NCI-H524 treated with DMSO at 0.1 percent for 48 hours (cell line): ENCODE data around the gene PTPN2.
"Not testable (repeated sequence)": the region's sequence is repeated elsewhere in the genome, so short reads cannot be mapped to it uniquely, and the experiment has no call there.

ENCODE experiments used
- DNase-seq: peaks from one replicate; lab custom pipeline; 2025; lab: John Stamatoyannopoulos, UW

PTPN2 gene

GRCh38 chr18:12891561-12891960, 7.5 kb upstream of the PTPN2 start:
- no peak for DNase-seq

- no peak for DNase-seq
These were observed 6.9 kb upstream of the PTPN2 start for GRCh38 chr18:12890964-12891363.

- peak; percentile 18 for DNase-seq
These were observed 2.6 kb upstream of the PTPN2 start for GRCh38 chr18:12886498-12887126.

DNA sequence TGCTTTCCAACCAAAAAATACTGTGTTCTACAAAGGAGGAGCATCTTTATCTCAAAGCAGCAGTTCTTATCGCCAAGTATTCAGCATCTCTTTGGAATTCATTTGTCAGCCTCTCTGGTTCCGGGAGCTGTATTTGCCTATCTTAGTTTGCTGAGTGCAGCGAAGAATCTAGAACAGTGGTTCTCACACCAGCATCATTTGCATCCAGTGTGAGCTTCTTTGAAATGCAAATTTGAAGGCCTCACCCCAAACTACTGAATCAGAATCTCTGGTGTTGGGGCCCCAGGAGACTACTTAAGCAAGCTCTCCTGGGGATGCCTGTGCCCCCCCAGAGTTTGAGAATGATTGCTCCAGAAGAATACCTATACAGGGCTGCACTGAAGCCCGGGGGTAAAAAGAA, 1.5 kb upstream of the PTPN2 start:
- no peak for DNase-seq

DNA sequence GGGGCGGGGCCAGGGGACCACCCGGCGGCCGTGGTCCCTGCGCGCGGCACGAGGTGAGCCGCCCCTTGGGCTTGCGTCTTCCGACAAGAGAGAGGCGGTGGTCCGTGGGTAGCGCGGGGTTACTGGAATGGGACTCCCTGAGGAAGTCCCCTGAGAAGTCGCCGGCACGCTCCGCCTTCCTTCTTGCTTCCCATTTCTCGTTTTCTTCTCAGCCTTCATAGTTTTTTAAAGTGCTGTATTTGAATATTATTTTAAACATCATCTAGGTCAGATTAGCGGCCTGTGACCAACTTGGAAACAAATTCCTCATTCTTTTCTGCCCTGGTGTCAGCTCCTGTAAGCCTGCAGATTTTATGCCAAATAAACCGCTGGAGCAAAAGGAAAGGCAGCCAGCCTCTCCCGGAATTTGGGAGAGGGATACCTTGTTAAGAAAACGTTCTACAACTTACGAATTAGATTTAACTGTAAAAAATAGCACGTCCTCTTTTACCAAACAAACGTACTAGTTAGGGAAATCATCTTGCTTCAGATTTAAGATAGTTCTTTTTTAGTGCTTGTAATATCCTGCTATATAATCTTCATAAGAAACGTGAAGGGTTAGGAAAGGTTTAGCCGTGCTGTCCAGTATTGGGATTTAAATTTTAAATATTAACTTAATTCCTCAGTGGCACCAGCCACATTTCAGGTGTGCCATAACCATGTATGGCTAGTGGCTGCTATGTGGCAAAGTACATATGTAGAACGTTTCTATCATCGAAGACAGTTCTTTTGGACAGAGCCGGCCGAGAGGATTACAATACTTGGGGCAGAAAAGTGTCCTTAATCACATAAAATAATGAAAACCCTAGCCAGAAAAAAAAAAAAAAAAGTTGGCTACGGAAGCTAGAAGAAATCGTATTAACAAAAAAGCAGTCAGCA, 628 bp upstream of the PTPN2 start:
- DNase-seq: no peak

DNA sequence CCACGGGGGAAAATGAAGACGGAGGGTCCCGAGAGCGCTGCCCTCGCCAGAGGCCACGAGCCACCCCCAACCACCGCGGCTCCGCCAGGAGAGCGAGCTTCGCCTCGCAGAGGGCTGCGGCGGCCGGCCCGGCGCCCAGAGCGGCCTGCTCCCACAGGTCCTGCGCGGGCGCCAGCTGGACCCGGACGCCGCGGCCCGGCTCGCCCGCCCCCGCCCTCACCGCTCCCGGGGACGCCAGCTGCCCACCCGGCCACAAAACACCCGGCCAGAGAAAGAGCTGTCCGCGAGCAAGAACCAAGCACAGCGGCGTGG, 709 bp downstream of the PTPN2 start:
- DNase-seq: no peak

DNA sequence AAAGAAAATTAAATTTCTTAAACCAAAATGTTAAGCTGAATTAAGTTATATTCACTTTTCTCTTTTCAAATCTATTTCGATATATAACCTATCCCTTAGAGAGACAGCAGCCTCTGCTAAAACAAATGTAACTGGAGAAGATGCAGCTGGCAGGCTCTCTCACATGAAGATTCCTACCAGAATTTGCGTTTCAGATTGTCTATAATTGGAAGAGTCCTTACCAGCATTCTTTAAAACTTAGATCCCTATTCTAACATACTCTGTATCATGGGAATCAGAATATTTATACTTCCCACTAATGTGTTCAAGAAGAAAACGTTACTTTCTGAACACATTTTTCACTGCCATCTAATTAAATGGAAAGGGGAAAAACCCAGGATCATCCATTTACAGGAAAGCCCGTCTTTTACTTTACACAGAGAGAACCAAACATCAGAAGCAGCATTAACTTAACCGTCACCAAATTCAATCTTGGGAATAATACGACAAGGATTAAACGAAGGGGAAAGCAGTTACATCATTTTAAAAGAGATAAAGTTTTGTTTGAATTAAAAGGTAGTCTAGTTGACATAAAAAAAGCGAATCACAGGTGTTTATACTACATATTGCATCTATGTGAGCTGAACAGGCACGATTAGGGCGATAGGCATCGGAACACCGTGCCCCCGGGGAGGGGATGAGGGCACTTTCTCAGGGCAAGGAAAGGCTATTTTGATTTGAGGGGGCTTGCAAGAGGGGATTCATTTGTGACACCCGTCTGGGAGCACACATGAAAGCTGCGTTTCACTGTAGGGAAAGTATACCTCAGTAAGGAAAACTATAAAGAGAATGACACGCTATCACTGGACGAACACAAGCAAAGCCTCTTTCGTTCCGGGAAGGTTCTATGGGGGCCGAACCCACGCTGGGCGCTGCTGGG, 1.3 kb downstream of the PTPN2 start:
- DNase-seq: no peak

- no peak for DNase-seq
These were observed 3.5 kb downstream of the PTPN2 start for GRCh38 chr18:12880541-12880910.

GRCh38 chr18:12879840-12880540, 4.0 kb downstream of the PTPN2 start:
- no peak for DNase-seq

DNA sequence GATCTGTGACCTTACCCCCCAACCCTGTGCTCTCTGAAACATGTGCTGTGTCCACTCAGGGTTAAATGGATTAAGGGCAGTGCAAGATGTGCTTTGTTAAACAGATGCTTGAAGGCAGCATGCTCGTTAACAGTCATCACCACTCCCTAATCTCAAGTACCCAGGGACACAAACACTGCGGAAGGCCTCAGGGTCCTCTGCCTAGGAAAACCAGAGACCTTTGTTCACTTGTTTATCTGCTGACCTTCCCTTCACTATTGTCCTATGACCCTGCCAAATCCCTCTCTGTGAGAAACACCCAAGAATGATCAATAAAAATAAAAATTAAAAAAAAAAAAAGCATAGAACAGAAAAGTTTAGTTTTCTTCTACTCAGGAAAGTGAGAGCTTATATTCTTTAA, 9.0 kb downstream of the PTPN2 start:
- DNase-seq: not testable (repeated sequence)

DNA sequence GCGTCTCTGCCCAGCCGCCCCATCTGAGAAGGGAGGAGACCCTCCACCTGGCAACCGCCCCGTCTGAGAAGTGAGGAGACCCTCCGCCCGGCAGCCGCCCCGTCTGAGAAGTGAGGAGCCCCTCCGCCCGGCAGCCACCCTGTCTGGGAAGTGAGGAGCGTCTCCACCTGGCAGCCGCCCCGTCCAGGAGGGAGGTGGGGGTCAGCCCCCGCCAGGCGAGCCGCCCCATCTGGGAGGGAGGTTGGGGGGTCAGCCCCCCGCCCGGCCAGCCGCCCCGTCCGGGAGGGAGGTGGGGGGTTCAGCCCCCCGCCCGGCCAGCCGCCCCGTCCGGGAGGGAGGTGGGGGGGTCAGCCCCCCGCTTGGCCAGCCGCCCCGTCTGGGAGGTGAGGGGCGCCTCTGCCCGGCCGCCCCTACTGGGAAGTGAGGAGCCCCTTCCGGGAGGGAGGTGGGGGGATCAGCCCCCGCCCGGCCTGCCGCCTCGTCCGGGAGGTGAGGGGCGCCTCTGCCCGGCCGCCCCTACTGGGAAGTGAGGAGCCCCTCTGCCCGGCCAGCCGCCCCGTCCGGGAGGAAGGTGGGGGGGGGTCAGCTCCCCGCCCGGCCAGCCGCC, 10.0 kb downstream of the PTPN2 start:
- not testable (repeated sequence) for DNase-seq

DNA sequence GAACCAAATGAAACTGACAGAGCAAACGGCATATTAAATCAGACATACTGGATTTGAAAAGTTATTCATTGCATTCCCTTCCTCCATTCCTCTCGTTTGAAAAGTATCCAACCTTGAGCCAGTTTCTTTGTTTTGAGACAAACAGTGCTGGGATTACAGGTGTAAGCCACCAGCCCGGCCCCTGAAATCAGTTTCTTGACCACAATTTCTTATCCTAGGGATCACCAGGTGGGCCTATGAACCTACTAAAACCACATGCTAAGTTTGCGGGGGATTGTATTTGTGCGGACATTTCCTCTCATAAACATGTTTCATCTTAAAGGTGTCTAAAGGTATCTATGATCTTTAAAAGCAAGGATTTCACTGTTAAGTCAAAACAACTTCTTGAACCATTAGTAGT, 11.6 kb downstream of the PTPN2 start:
- no peak for DNase-seq

- DNase-seq: no peak
These were observed 15.5 kb downstream of the PTPN2 start for GRCh38 chr18:12868576-12868975.

- no peak for DNase-seq
These were observed 16.5 kb downstream of the PTPN2 start for GRCh38 chr18:12867441-12868123.

DNA sequence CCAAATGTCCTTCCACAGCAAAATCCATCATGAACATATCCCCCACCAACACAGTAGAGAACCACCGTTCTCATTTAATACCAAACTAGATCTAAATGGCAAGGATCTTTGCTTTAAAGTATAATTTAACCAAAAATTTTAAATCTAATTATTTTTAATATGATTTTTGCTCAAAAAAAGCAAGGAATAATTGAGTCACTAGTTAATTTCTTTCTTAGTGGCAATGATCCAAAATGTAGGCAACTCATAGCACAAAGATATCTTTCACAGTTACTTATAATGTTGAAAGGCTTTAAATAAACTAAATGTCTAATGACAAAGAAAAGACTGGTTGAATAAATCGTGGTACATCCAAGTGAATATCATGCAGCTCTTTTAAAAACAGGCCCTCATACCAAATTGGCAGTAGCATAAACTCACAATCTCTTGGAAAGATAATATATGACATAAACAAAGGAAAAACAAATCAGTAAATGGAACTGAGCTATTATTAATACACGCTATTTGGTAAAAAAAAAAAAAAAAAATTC, 20.3 kb downstream of the PTPN2 start:
- no peak for DNase-seq

- no peak for DNase-seq
These were observed 21.1 kb downstream of the PTPN2 start for GRCh38 chr18:12862874-12863482.

- DNase-seq: no peak
These were observed 21.6 kb downstream of the PTPN2 start for GRCh38 chr18:12862467-12862866.

- DNase-seq: no peak
These were observed 22.4 kb downstream of the PTPN2 start for GRCh38 chr18:12861637-12862036.

- no peak for DNase-seq
These were observed 23.5 kb downstream of the PTPN2 start for GRCh38 chr18:12860530-12860929.

GRCh38 chr18:12858991-12859390, 25.0 kb downstream of the PTPN2 start:
- DNase-seq: no peak
